K562 (cell line): Measurements from ENCODE around the gene ARHGAP22. TPM values are rescaled to one million over a fixed set of nuclear protein-coding genes. Genes with fewer than 3 reads are reported as not detected.

Source experiments
- ATAC-seq: fragments of 200-7000 bp; cut with Tn5 transposase; 3 replicates; pipeline ENCODE4 v1.9.1; 2020; ENCODE audit warnings: moderate library complexity
- BruUV-seq: library from RNA; stranded (reverse); fragments of 400-500 nt; replicated peaks from 2 replicates; lab custom pipeline; 2021; lab: Mats Ljungman, UMichigan
- CTCF ChIA-PET: fragments of 300-600 bp; formaldehyde crosslinking; extraction: SDS; loops from one replicate; lab custom pipeline; 2021; ENCODE audit warnings: low intra/inter-chr PET ratio; lab: Yijun Ruan, JAX
- POLR2A ChIA-PET: fragments of 300-600, 350-650 bp; sonication (Branson Sonifier 250); formaldehyde crosslinking; extraction: SDS; loops from one replicate; lab custom pipeline; 2021; ENCODE audit warnings: antibody characterized with exemption, inconsistent platforms; lab: Yijun Ruan, JAX
- DNase-seq, 4 experiments: peaks; one replicate each; pipeline versions ENCODE4 v3.0.0 to v3.0.0-alpha.2; 2011 to 2018; ENCODE audit warnings: low spot score in 3 of 4, mixed read lengths in 3 of 4; ENCODE audit errors: extremely low read depth in 1 of 4
- FAIRE-seq: peaks from 2 replicates; lab custom pipeline; 2011; peaks lifted over from hg19 to GRCh38; lab: Jason Lieb, UNC
- H2AFZ ChIP-seq: 2 replicates; pipeline ENCODE4 v1.6.0; 2011; ENCODE audit warnings: low read depth, low read length, control low read depth, inconsistent platforms
- H3K27ac ChIP-seq: fragments of 200-600 bp; 3 replicates; pipeline ENCODE4 v1.8.0; 2011; ENCODE audit warnings: low read depth, mild to moderate bottlenecking, control low read depth, inconsistent platforms, low read length, moderate library complexity, mixed read lengths; ENCODE audit errors: extremely low read depth
- H3K27me3 ChIP-seq, 2 experiments: fragments of 300-600 bp in 1 of 2; 2 replicates in 1 of 2; 3 replicates in 1 of 2; pipeline versions ENCODE4 v1.6.0 to v1.8.0; 2011; ENCODE audit warnings: inconsistent platforms in 2 of 2, low read length in 2 of 2, mild to moderate bottlenecking in 1 of 2, mixed read lengths in 1 of 2, moderate library complexity in 1 of 2; ENCODE audit not compliant: control insufficient read depth in 2 of 2, insufficient read depth in 2 of 2
- H3K36me3 ChIP-seq: fragments of 300-600 bp; 3 replicates; pipeline ENCODE4 v1.8.0; 2011; ENCODE audit warnings: mild to moderate bottlenecking, low read length, inconsistent platforms; ENCODE audit not compliant: control insufficient read depth, insufficient read depth
- H3K4me1 ChIP-seq, 2 experiments: fragments of 200-600 bp in 1 of 2; replicated peaks in 1 of 2; 2 replicates in 1 of 2; 3 replicates in 1 of 2; pipeline versions ENCODE4 v1.5.1 to v1.8.0; 2011; ENCODE audit warnings: inconsistent platforms in 2 of 2, low read length in 2 of 2, mild to moderate bottlenecking in 1 of 2, mixed read lengths in 1 of 2, moderate library complexity in 1 of 2; ENCODE audit not compliant: control insufficient read depth in 2 of 2, insufficient read depth in 2 of 2
- H3K4me2 ChIP-seq: 2 replicates; pipeline ENCODE4 v1.6.1; 2011; ENCODE audit warnings: low read length, control low read depth, inconsistent platforms, mixed read lengths; ENCODE audit not compliant: insufficient read depth
- H3K4me3 ChIP-seq: fragments of 200-600 bp; sonication (generic), shearing (Covaris generic); 2 replicates; pipeline ENCODE4 v1.5.1; 2016; ENCODE audit warnings: control low read depth, inconsistent platforms
- H3K79me2 ChIP-seq: fragments of 200-600 bp; 3 replicates; pipeline ENCODE4 v1.8.0; 2011; ENCODE audit warnings: low read length, inconsistent platforms; ENCODE audit not compliant: control insufficient read depth, insufficient read depth
- H3K9ac ChIP-seq, 2 experiments: 2 replicates each; pipeline versions ENCODE4 v1.6.0 to v1.6.1; 2011; ENCODE audit warnings: low read depth in 2 of 2, low read length in 2 of 2, control low read depth in 1 of 2, inconsistent platforms in 1 of 2, mild to moderate bottlenecking in 1 of 2, mixed read lengths in 1 of 2; ENCODE audit not compliant: insufficient read depth in 1 of 2
- H3K9me1 ChIP-seq: one replicate; pipeline ENCODE4 v1.6.0; 2011; ENCODE audit warnings: inconsistent platforms, mild to moderate bottlenecking, low read length, moderate library complexity; ENCODE audit not compliant: control insufficient read depth, insufficient read depth
- H3K9me3 ChIP-seq: replicated peaks from 2 replicates; pipeline ENCODE4 v1.5.1; 2011; ENCODE audit warnings: low read depth, low read length, inconsistent platforms; ENCODE audit not compliant: control insufficient read depth, insufficient read depth
- H4K20me1 ChIP-seq: replicated peaks from 2 replicates; pipeline ENCODE4 v1.6.1; 2011; ENCODE audit warnings: low read length, inconsistent platforms, mixed read lengths; ENCODE audit not compliant: control insufficient read depth, insufficient read depth
- CREBBP ChIP-seq: IDR thresholded peaks from one replicate; pipeline ENCODE4 v1.6.1; 2012; ENCODE audit warnings: low read depth, mild to moderate bottlenecking, control low read depth, inconsistent platforms, low read length
- ETS2 ChIP-seq: IDR thresholded peaks from 2 replicates; pipeline ENCODE4 v1.6.1; 2016; ENCODE audit warnings: borderline replicate concordance, missing genetic modification characterization, mild to moderate bottlenecking, moderate library complexity, missing compliant biosample characterization; ENCODE audit not compliant: poor library complexity, severe bottlenecking
- FOS ChIP-seq: IDR thresholded peaks from 3 replicates; pipeline ENCODE4 v1.6.1; 2011; ENCODE audit not compliant: insufficient read length; ENCODE audit errors: extremely low read depth
- HOXB6 ChIP-seq: fragments of 250-450 bp; sonication (Bioruptor Pico); IDR thresholded peaks from 2 replicates; pipeline ENCODE4 v1.5.1; 2022; ENCODE audit warnings: mild to moderate bottlenecking, borderline replicate concordance
- MTA2 ChIP-seq: fragments of 450-650 bp; IDR thresholded peaks from 2 replicates; pipeline ENCODE4 v1.6.1; 2016; ENCODE audit warnings: low read depth
- MYBL2 ChIP-seq, 2 experiments: fragments of 450-650 bp in 1 of 2; sonication (generic) in 1 of 2; formaldehyde crosslinking in 1 of 2; IDR thresholded peaks; 2 replicates each; pipeline versions ENCODE4 v1.6.1 to v1.8.1; 2017 to 2022; ENCODE audit warnings: borderline replicate concordance in 1 of 2, inconsistent platforms in 1 of 2, low read depth in 1 of 2, mild to moderate bottlenecking in 1 of 2, missing genetic modification reagents in 1 of 2, moderate library complexity in 1 of 2
- PHF20 ChIP-seq: fragments of 450-650 bp; IDR thresholded peaks from 2 replicates; pipeline ENCODE4 v1.6.1; 2018; ENCODE audit not compliant: partially characterized antibody
- POLR2B ChIP-seq: fragments of 450-650 bp; IDR thresholded peaks from 2 replicates; pipeline ENCODE4 v1.6.1; 2018; ENCODE audit warnings: low read depth; ENCODE audit not compliant: partially characterized antibody
- POLR3A ChIP-seq: IDR thresholded peaks from 2 replicates; pipeline ENCODE4 v1.6.1; 2011; ENCODE audit warnings: borderline replicate concordance, mild to moderate bottlenecking, moderate library complexity; ENCODE audit not compliant: insufficient read length, insufficient read depth; ENCODE audit errors: extremely low read depth
- SAFB ChIP-seq: fragments of 200-400 bp; formaldehyde crosslinking; IDR thresholded peaks from 2 replicates; pipeline ENCODE4 v1.6.1; 2017; ENCODE audit warnings: low read depth, low read length, borderline replicate concordance
- SAP30 ChIP-seq: fragments of 200-600 bp; sonication (generic); IDR thresholded peaks from 2 replicates; pipeline ENCODE4 v1.6.1; 2012; ENCODE audit warnings: borderline replicate concordance, low read depth, mild to moderate bottlenecking, moderate library complexity, low read length, control low read depth, inconsistent platforms; ENCODE audit not compliant: insufficient read depth, poor library complexity, severe bottlenecking
- ZBED1 ChIP-seq: IDR thresholded peaks from 2 replicates; pipeline ENCODE4 v1.6.1; 2014
- ZEB2 ChIP-seq: fragments of 450-650 bp; IDR thresholded peaks from 2 replicates; pipeline ENCODE4 v1.6.1; 2016
- ZNF263 ChIP-seq: sonication (generic); formaldehyde crosslinking; IDR thresholded peaks from 2 replicates; pipeline ENCODE4 v1.8.0; 2022; ENCODE audit warnings: mild to moderate bottlenecking, missing genetic modification reagents, borderline replicate concordance
- ZNF398 ChIP-seq: fragments of 250-450 bp; sonication (Bioruptor Pico); IDR thresholded peaks from 2 replicates; pipeline ENCODE4 v1.8.0; 2021; ENCODE audit warnings: moderate library complexity, mild to moderate bottlenecking, inconsistent platforms
- ZNF766 ChIP-seq: fragments of 200-800 bp; sonication (Bioruptor generic); conservative IDR thresholded peaks from 2 replicates; pipeline ENCODE4 v1.6.1; 2016; ENCODE audit warnings: missing genetic modification characterization, missing compliant biosample characterization
- WGBS: fragments of 100-300 bp; shearing (Covaris generic); methylation state at CpG from one replicate; pipeline ENCODE4 v1.1.6; 2016; ENCODE audit warnings: low coverage, mixed read lengths; ENCODE audit not compliant: insufficient coverage; ENCODE audit errors: missing lambda C conversion rate; 5-methylcytosine and 5-hydroxymethylcytosine counted together
- in situ Hi-C: fragments of 300-500 bp; cut with MboI; formaldehyde crosslinking; loops from 4 replicates; pipeline ENCODE4 v1.15.0; 2018; ENCODE audit warnings: inconsistent platforms, mixed read lengths
- intact Hi-C: fragments of 100-400 bp; cut with micrococcal nuclease; formaldehyde crosslinking; loops from 2 replicates; pipeline ENCODE4 v1.14.2; 2022
- polyA plus RNA-seq, 8 experiments: library from polyadenylated mRNA; depleted of rRNA in 4 of 8; stranded (reverse) in 5 of 8; unstranded in 3 of 8; fragments of >200 nt; fragmentation: Nextera tagmentation in 2 of 8; fragmentation: Illumina TruSeq in 1 of 8; extraction: Ambion mirVana in 2 of 8; extraction: Trizol in 1 of 8; gene quantifications; 2 replicates each; pipeline versions ENCODE4 v1.2.1 to v1.2.3, GENCODE V29; 2011 to 2014; ENCODE audit warnings: inconsistent platforms in 1 of 8, missing spikeins in 1 of 8
- total RNA-seq, 7 experiments: library from RNA; depleted of rRNA in 6 of 7; stranded (reverse); fragments of >200 nt in 6 of 7; fragmentation: Illumina TruSeq in 2 of 7; extraction: Trizol in 2 of 7; gene quantifications; 2 replicates each; pipeline versions ENCODE4 v1.2.1 to v1.2.3, GENCODE V29; 2011 to 2021; ENCODE audit warnings: low replicate concordance in 1 of 7
- TF ChIP-seq, protein P1 (sequence below): fragments of 450-650 bp; IDR thresholded peaks from 2 replicates; pipeline ENCODE4 v1.6.1; 2018; ENCODE audit warnings: mild to moderate bottlenecking, low read depth; ENCODE audit not compliant: partially characterized antibody

ARHGAP22 gene
- total and polyA plus RNA-seq, 9 of the 15 experiments (the other 6 are each of a cell fraction or from before 2014, with no cell fraction given), result 1.3 to 28.1 (median 12.7) TPM

DNA sequence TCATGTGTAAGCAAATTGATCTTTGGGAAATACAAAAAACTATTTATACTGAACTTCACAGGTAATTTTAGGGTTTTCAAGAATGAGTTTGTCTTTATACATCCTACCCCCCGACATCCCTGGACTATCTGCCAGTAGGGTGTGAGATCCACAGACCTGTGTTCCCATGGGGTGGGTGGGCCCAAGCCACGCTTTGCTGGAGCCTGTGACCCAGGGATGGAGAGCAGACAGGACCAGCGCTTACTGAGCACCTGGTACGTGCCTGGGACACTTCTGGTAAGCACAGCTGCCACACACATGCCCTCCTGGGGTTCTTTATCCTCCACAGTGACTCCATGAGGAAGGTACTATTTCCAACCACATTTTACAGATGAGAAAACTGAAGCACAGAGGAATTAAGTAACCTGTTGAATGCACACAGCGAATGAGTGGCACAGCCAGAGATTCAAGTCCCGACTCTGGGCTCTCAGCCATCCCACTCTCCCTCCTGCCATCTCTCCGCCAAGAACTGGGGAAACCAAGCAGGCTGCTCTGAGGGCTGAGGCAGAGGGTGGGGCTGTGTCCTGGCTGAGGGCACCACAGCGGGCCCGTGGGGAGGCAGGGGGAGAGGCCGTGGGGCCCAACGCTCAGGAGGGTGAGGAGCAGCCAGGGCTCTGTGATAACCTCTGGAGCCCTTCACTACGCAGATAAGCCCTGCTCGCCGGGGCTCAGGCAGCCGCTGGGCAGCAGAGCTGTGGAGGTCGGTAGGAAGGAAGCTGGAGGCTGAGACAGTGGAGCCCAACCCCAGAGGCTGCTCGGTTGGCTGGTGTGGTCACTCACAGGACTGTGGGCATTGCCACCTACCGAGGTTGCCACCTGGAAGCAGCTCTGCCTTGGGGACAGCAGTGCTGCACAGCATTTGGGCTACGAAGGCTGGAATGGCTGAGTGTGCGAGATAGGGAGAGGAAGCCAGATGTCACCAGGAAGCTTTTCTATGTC is 124.2 kb downstream of the ARHGAP22 start:
- peak overlapping the region; percentile 79 for H3K4me2 ChIP-seq
- 29% methylated on average over 20 of the region's 20 CpGs for WGBS
- TF ChIP-seq MYBL2 (IDR thresholded peaks at IDR 0.05; ENCODE audit: low read depth) (no peak), MYBL2 (CRISPR knock-in tag; IDR thresholded peaks at IDR 0.05; ENCODE audit: borderline replicate concordance) (no peak), ZBED1 (no peak; the same call in 1 of the 2 replicates), ZEB2 (0 out of 2 replicates have a peak, but pooled peaks have one; percentile 8), ZNF263 (no peak), HOXB6 (CRISPR knock-in tag) (no peak), CREBBP (no peak), FOS (no peak), SAP30 (no peak), PHF20 (no peak), ETS2 (no peak), ZNF766 (CRISPR knock-in tag) (peak; percentile 36; the same call in 1 of the 2 replicates), POLR2B (no peak), MTA2 (0 out of 2 replicates have a peak, but pooled peaks have one; percentile 35), POLR3A (no peak), SAFB (no peak), ZNF398 (CRISPR knock-in tag) (no peak)
- TF ChIP-seq, protein P1, sequence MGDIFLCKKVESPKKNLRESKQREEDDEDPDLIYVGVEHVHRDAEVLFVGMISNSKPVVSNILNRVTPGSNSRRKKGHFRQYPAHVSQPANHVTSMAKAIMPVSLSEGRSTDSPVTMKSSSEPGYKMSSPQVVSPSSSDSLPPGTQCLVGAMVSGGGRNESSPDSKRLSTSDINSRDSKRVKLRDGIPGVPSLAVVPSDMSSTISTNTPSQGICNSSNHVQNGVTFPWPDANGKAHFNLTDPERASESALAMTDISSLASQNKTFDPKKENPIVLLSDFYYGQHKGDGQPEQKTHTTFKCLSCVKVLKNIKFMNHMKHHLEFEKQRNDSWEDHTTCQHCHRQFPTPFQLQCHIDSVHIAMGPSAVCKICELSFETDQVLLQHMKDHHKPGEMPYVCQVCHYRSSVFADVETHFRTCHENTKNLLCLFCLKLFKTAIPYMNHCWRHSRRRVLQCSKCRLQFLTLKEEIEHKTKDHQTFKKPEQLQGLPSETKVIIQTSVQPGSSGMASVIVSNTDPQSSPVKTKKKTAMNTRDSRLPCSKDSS, result no peak

More for the DNA sequence above, 124.2 kb downstream of the ARHGAP22 start:
- DNase-seq, result peak; percentile 57 to 85 (median 68)
- in situ Hi-C loops, result no loop called here
- ChIA-PET CTCF (no interaction called here), POLR2A (interaction anchor here (0.6 to 1.6 kb wide), 7 partner anchors 9 to 117 kb away, joined by 3 to 10 read pairs (median 3); no protein-coding TSS in a partner anchor)
- Histone ChIP-seq H3K27me3 (no peaks in the 10 kb centered on the region), H3K9me1 (no peaks in the 10 kb centered on the region), H3K36me3 (peaks cover 20% of the 10 kb centered on the region; the same call in 2 of the 3 replicates), H3K4me3 (no peak overlapping the region), H3K4me1 (peaks cover 52 to 98% of the 10 kb centered on the region in 2 experiments), H3K9me3 (no peaks in the 10 kb centered on the region), H2AFZ (peak overlapping the region; percentile 75), H3K79me2 (peaks cover 78% of the 10 kb centered on the region), H3K27ac (peak overlapping the region; percentile 81), H3K9ac (peak overlapping the region; percentile 65 to 95), H4K20me1 (no peaks in the 10 kb centered on the region)
- no peak for FAIRE-seq
- no TSS peak for BruUV-seq
- ATAC-seq, result peak; percentile 78
- intact Hi-C loops, result loop anchor here (1.0 kb wide), 1 partner anchor 10 kb away; no protein-coding TSS in a partner anchor
